ENCODE data around the gene PLIN5.
A peak's percentile ranks its signal among the peaks of the same experiment; 100 is the strongest.

PLIN5 gene

GRCh38 chr19:4521888-4522242 is 13.2 kb downstream of the PLIN5 start:
- DNase-seq (ENCODE audit: low spot score) = no peak

GRCh38 chr19:4521170-4521887 is 13.7 kb downstream of the PLIN5 start:
- DNase-seq (ENCODE audit: low spot score) = no peak

GRCh38 chr19:4519521-4520277 is 15.3 kb downstream of the PLIN5 start:
- peak; percentile 62 for DNase-seq (ENCODE audit: low spot score)

- DNase-seq (ENCODE audit: low spot score) = no peak
Measured at GRCh38 chr19:4519172-4519496, 15.9 kb downstream of the PLIN5 start.

- DNase-seq (ENCODE audit: low spot score) = no peak
Measured at GRCh38 chr19:4518345-4519171, 16.5 kb downstream of the PLIN5 start, which contains the start of gene PLIN4. PLIN4 (minus strand) TSS chr19:4518486; CDS start chr19:4518272, 214 bp downstream.

- DNase-seq (ENCODE audit: low spot score) = no peak
Measured at GRCh38 chr19:4517451-4518057, 17.5 kb downstream of the PLIN5 start.

GRCh38 chr19:4516939-4517300 is 18.1 kb downstream of the PLIN5 start:
- no peak for DNase-seq (ENCODE audit: low spot score)

- no peak for DNase-seq (ENCODE audit: low spot score)
Measured at GRCh38 chr19:4516199-4516938, 18.7 kb downstream of the PLIN5 start.

GRCh38 chr19:4515732-4516131 is 19.3 kb downstream of the PLIN5 start:
- DNase-seq (ENCODE audit: low spot score) = no peak

GRCh38 chr19:4513248-4513647 is 21.8 kb downstream of the PLIN5 start:
- DNase-seq (ENCODE audit: low spot score) = no peak

- DNase-seq (ENCODE audit: low spot score) = no peak
Measured at GRCh38 chr19:4512070-4512469, 23.0 kb downstream of the PLIN5 start.

- DNase-seq (ENCODE audit: low spot score) = no peak
Measured at GRCh38 chr19:4511300-4512054, 23.5 kb downstream of the PLIN5 start.

GRCh38 chr19:4510435-4511255 is 24.4 kb downstream of the PLIN5 start:
- DNase-seq (ENCODE audit: low spot score) = no peak

GRCh38 chr19:4508698-4509097 is 26.3 kb downstream of the PLIN5 start:
- no peak for DNase-seq (ENCODE audit: low spot score)

- no peak for DNase-seq (ENCODE audit: low spot score)
Measured at GRCh38 chr19:4507804-4508203, 27.2 kb downstream of the PLIN5 start.

- DNase-seq (ENCODE audit: low spot score) = no peak
Measured at GRCh38 chr19:4507150-4507452, 27.9 kb downstream of the PLIN5 start.

GRCh38 chr19:4506449-4507149 is 28.4 kb downstream of the PLIN5 start:
- peak; percentile 71 for DNase-seq (ENCODE audit: low spot score)

- no peak for DNase-seq (ENCODE audit: low spot score)
Measured at GRCh38 chr19:4505570-4506448, 29.2 kb downstream of the PLIN5 start.
